Measurements from ENCODE around the gene EREG. TPM values are rescaled to one million over a fixed set of nuclear protein-coding genes. Genes with fewer than 3 reads are reported as not detected.

EREG gene
- polyA plus RNA-seq, 4 donors, result 0.22 to 15.4 (median 0.75) TPM; not detected in 1

GRCh38 chr4:74323663-74324062 lies 41.3 kb upstream of the EREG start:
- 89 to 91% (median 90%) methylated on average over 4 of the region's 4 CpGs for WGBS, 3 donors
- H3K9me3 ChIP-seq (ENCODE audit: control insufficient read depth in 2 of 2, insufficient read depth in 1 of 2, low read depth in 1 of 2, low read length in 1 of 2), result no peaks in the 10 kb centered on the region
- H3K36me3 ChIP-seq (ENCODE audit: control insufficient read depth in 3 of 3, insufficient read depth in 2 of 3, low read depth in 1 of 3, low read length in 3 of 3), result no peaks in the 10 kb centered on the region
- peaks cover 0 to 4% (median 4%) of the 10 kb centered on the region in 3 donors for H3K4me1 ChIP-seq (ENCODE audit: control insufficient read depth in 3 of 3, insufficient read depth in 2 of 3, low read depth in 1 of 3, low read length in 2 of 3)
- FAIRE-seq (no peak), DNase-seq (no peak)
- no peak overlapping the region for H3K27ac ChIP-seq (ENCODE audit: low read depth in 1 of 3, low read length in 2 of 3)
- no peaks in the 10 kb centered on the region for H3K27me3 ChIP-seq (ENCODE audit: control insufficient read depth in 3 of 3, insufficient read depth in 3 of 3, low read length in 3 of 3)
- no peak overlapping the region for H3K4me3 ChIP-seq (ENCODE audit: low read depth in 1 of 3, low read length in 3 of 3)

GRCh38 chr4:74324262-74324661 lies 40.7 kb upstream of the EREG start:
- H3K9me3 ChIP-seq (ENCODE audit: control insufficient read depth in 2 of 2, insufficient read depth in 1 of 2, low read depth in 1 of 2, low read length in 1 of 2), result no peaks in the 10 kb centered on the region
- H3K27ac ChIP-seq (ENCODE audit: low read depth in 1 of 3, low read length in 2 of 3), result no peak overlapping the region
- H3K36me3 ChIP-seq (ENCODE audit: control insufficient read depth in 3 of 3, insufficient read depth in 2 of 3, low read depth in 1 of 3, low read length in 3 of 3), result no peaks in the 10 kb centered on the region
- WGBS, 3 donors, result 59 to 73% (median 62%) methylated on average over 3 of the region's 3 CpGs
- H3K4me3 ChIP-seq (ENCODE audit: low read depth in 1 of 3, low read length in 3 of 3), result no peak overlapping the region
- H3K27me3 ChIP-seq (ENCODE audit: control insufficient read depth in 3 of 3, insufficient read depth in 3 of 3, low read length in 3 of 3), result no peaks in the 10 kb centered on the region
- no peak for FAIRE-seq
- no peak for DNase-seq
- H3K4me1 ChIP-seq (ENCODE audit: control insufficient read depth in 3 of 3, insufficient read depth in 2 of 3, low read depth in 1 of 3, low read length in 2 of 3), result peaks cover 0 to 4% (median 4%) of the 10 kb centered on the region in 3 donors

GRCh38 chr4:74325886-74326285 lies 39.1 kb upstream of the EREG start:
- H3K4me3 ChIP-seq (ENCODE audit: low read depth in 1 of 3, low read length in 3 of 3), result no peak overlapping the region
- no peaks in the 10 kb centered on the region for H3K36me3 ChIP-seq (ENCODE audit: control insufficient read depth in 3 of 3, insufficient read depth in 2 of 3, low read depth in 1 of 3, low read length in 3 of 3)
- no peaks in the 10 kb centered on the region for H3K27me3 ChIP-seq (ENCODE audit: control insufficient read depth in 3 of 3, insufficient read depth in 3 of 3, low read length in 3 of 3)
- H3K27ac ChIP-seq (ENCODE audit: low read depth in 1 of 3, low read length in 2 of 3), result no peak overlapping the region
- WGBS, 3 donors, result 60 to 78% (median 65%) methylated on average over 2 of the region's 2 CpGs
- no peak for DNase-seq
- no peak for FAIRE-seq
- no peaks in the 10 kb centered on the region for H3K9me3 ChIP-seq (ENCODE audit: control insufficient read depth in 2 of 2, insufficient read depth in 1 of 2, low read depth in 1 of 2, low read length in 1 of 2)
- H3K4me1 ChIP-seq (ENCODE audit: control insufficient read depth in 3 of 3, insufficient read depth in 2 of 3, low read depth in 1 of 3, low read length in 2 of 3), result peaks cover 0 to under 1% (median 0%) of the 10 kb centered on the region in 3 donors

GRCh38 chr4:74327762-74328161 lies 37.2 kb upstream of the EREG start:
- Histone ChIP-seq H3K9me3 (ENCODE audit: control insufficient read depth in 2 of 2, insufficient read depth in 1 of 2, low read depth in 1 of 2, low read length in 1 of 2) (no peaks in the 10 kb centered on the region), H3K36me3 (ENCODE audit: control insufficient read depth in 3 of 3, insufficient read depth in 2 of 3, low read depth in 1 of 3, low read length in 3 of 3) (no peaks in the 10 kb centered on the region), H3K27ac (ENCODE audit: low read depth in 1 of 3, low read length in 2 of 3) (no peak overlapping the region), H3K4me1 (ENCODE audit: control insufficient read depth in 3 of 3, insufficient read depth in 2 of 3, low read depth in 1 of 3, low read length in 2 of 3) (no peaks in the 10 kb centered on the region), H3K4me3 (ENCODE audit: low read depth in 1 of 3, low read length in 3 of 3) (no peak overlapping the region), H3K27me3 (ENCODE audit: control insufficient read depth in 3 of 3, insufficient read depth in 3 of 3, low read length in 3 of 3) (no peaks in the 10 kb centered on the region)
- DNase-seq (no peak), FAIRE-seq (no peak)
- whole genome bisulfite sequencing, 3 donors, result 65 to 86% (median 74%) methylated on average over 3 of the region's 3 CpGs

- Histone ChIP-seq H3K4me3 (ENCODE audit: low read depth in 1 of 3, low read length in 3 of 3) (no peak overlapping the region), H3K9me3 (ENCODE audit: control insufficient read depth in 2 of 2, insufficient read depth in 1 of 2, low read depth in 1 of 2, low read length in 1 of 2) (no peaks in the 10 kb centered on the region), H3K27me3 (ENCODE audit: control insufficient read depth in 3 of 3, insufficient read depth in 3 of 3, low read length in 3 of 3) (no peaks in the 10 kb centered on the region), H3K27ac (ENCODE audit: low read depth in 1 of 3, low read length in 2 of 3) (no peak overlapping the region), H3K4me1 (ENCODE audit: control insufficient read depth in 3 of 3, insufficient read depth in 2 of 3, low read depth in 1 of 3, low read length in 2 of 3) (no peaks in the 10 kb centered on the region), H3K36me3 (ENCODE audit: control insufficient read depth in 3 of 3, insufficient read depth in 2 of 3, low read depth in 1 of 3, low read length in 3 of 3) (no peaks in the 10 kb centered on the region)
- DNase-seq, result no peak
- WGBS, 3 donors, result 77 to 98% (median 82%) methylated on average over 1 of the region's 1 CpG
- FAIRE-seq, result no peak
These were observed 36.4 kb upstream of the EREG start for GRCh38 chr4:74328501-74328900.

GRCh38 chr4:74329307-74329706 lies 35.6 kb upstream of the EREG start:
- H3K4me3 ChIP-seq (ENCODE audit: low read depth in 1 of 3, low read length in 3 of 3), result no peak overlapping the region
- no peaks in the 10 kb centered on the region for H3K27me3 ChIP-seq (ENCODE audit: control insufficient read depth in 3 of 3, insufficient read depth in 3 of 3, low read length in 3 of 3)
- FAIRE-seq, result no peak

GRCh38 chr4:74330295-74330750 lies 34.6 kb upstream of the EREG start:
- Histone ChIP-seq H3K27me3 (ENCODE audit: control insufficient read depth in 3 of 3, insufficient read depth in 3 of 3, low read length in 3 of 3) (no peaks in the 10 kb centered on the region), H3K9me3 (ENCODE audit: control insufficient read depth in 2 of 2, insufficient read depth in 1 of 2, low read depth in 1 of 2, low read length in 1 of 2) (no peaks in the 10 kb centered on the region), H3K27ac (ENCODE audit: low read depth in 1 of 3, low read length in 2 of 3) (no peak overlapping the region), H3K36me3 (ENCODE audit: control insufficient read depth in 3 of 3, insufficient read depth in 2 of 3, low read depth in 1 of 3, low read length in 3 of 3) (no peaks in the 10 kb centered on the region), H3K4me3 (ENCODE audit: low read depth in 1 of 3, low read length in 3 of 3) (no peak overlapping the region), H3K4me1 (ENCODE audit: control insufficient read depth in 3 of 3, insufficient read depth in 2 of 3, low read depth in 1 of 3, low read length in 2 of 3) (no peaks in the 10 kb centered on the region)
- FAIRE-seq (no peak), DNase-seq (no peak)
- WGBS, 3 donors, result 60 to 62% (median 62%) methylated on average over 9 of the region's 9 CpGs

More at GRCh38 chr4:74329307-74329706, 35.6 kb upstream of the EREG start:
- no peaks in the 10 kb centered on the region for H3K9me3 ChIP-seq (ENCODE audit: control insufficient read depth in 2 of 2, insufficient read depth in 1 of 2, low read depth in 1 of 2, low read length in 1 of 2)
- no peak for DNase-seq
- H3K36me3 ChIP-seq (ENCODE audit: control insufficient read depth in 3 of 3, insufficient read depth in 2 of 3, low read depth in 1 of 3, low read length in 3 of 3), result no peaks in the 10 kb centered on the region
- no peak overlapping the region for H3K27ac ChIP-seq (ENCODE audit: low read depth in 1 of 3, low read length in 2 of 3)
- H3K4me1 ChIP-seq (ENCODE audit: control insufficient read depth in 3 of 3, insufficient read depth in 2 of 3, low read depth in 1 of 3, low read length in 2 of 3), result no peaks in the 10 kb centered on the region

GRCh38 chr4:74331252-74331651 lies 33.7 kb upstream of the EREG start:
- FAIRE-seq, result no peak
- Histone ChIP-seq H3K36me3 (ENCODE audit: control insufficient read depth in 3 of 3, insufficient read depth in 2 of 3, low read depth in 1 of 3, low read length in 3 of 3) (no peaks in the 10 kb centered on the region), H3K4me3 (ENCODE audit: low read depth in 1 of 3, low read length in 3 of 3) (no peak overlapping the region), H3K9me3 (ENCODE audit: control insufficient read depth in 2 of 2, insufficient read depth in 1 of 2, low read depth in 1 of 2, low read length in 1 of 2) (no peaks in the 10 kb centered on the region), H3K27me3 (ENCODE audit: control insufficient read depth in 3 of 3, insufficient read depth in 3 of 3, low read length in 3 of 3) (no peaks in the 10 kb centered on the region), H3K4me1 (ENCODE audit: control insufficient read depth in 3 of 3, insufficient read depth in 2 of 3, low read depth in 1 of 3, low read length in 2 of 3) (no peaks in the 10 kb centered on the region), H3K27ac (ENCODE audit: low read depth in 1 of 3, low read length in 2 of 3) (no peak overlapping the region)
- no peak for DNase-seq
- WGBS, 3 donors, result 72 to 80% (median 80%) methylated on average over 2 of the region's 2 CpGs

- DNase-seq (no peak), FAIRE-seq (no peak)
These were observed 33.0 kb upstream of the EREG start for GRCh38 chr4:74331944-74332343.

More at GRCh38 chr4:74331944-74332343, 33.0 kb upstream of the EREG start:
- H3K4me3 ChIP-seq (ENCODE audit: low read depth in 1 of 3, low read length in 3 of 3), result no peak overlapping the region
- no peaks in the 10 kb centered on the region for H3K27me3 ChIP-seq (ENCODE audit: control insufficient read depth in 3 of 3, insufficient read depth in 3 of 3, low read length in 3 of 3)
- no peaks in the 10 kb centered on the region for H3K4me1 ChIP-seq (ENCODE audit: control insufficient read depth in 3 of 3, insufficient read depth in 2 of 3, low read depth in 1 of 3, low read length in 2 of 3)
- no peaks in the 10 kb centered on the region for H3K36me3 ChIP-seq (ENCODE audit: control insufficient read depth in 3 of 3, insufficient read depth in 2 of 3, low read depth in 1 of 3, low read length in 3 of 3)
- no peaks in the 10 kb centered on the region for H3K9me3 ChIP-seq (ENCODE audit: control insufficient read depth in 2 of 2, insufficient read depth in 1 of 2, low read depth in 1 of 2, low read length in 1 of 2)
- no peak overlapping the region for H3K27ac ChIP-seq (ENCODE audit: low read depth in 1 of 3, low read length in 2 of 3)
